Fibroblast of the conjunctiva (primary cell): Measurements from ENCODE around the gene ARL4A.
"Not testable (repeated sequence)": the region's sequence is repeated elsewhere in the genome, so short reads cannot be mapped to it uniquely, and the experiment has no call there.

Experiments used
- DNase-seq: peaks from one replicate; pipeline ENCODE4 v3.0.0-alpha.2; 2010; ENCODE audit warnings: low read depth

The ARL4A gene

DNA sequence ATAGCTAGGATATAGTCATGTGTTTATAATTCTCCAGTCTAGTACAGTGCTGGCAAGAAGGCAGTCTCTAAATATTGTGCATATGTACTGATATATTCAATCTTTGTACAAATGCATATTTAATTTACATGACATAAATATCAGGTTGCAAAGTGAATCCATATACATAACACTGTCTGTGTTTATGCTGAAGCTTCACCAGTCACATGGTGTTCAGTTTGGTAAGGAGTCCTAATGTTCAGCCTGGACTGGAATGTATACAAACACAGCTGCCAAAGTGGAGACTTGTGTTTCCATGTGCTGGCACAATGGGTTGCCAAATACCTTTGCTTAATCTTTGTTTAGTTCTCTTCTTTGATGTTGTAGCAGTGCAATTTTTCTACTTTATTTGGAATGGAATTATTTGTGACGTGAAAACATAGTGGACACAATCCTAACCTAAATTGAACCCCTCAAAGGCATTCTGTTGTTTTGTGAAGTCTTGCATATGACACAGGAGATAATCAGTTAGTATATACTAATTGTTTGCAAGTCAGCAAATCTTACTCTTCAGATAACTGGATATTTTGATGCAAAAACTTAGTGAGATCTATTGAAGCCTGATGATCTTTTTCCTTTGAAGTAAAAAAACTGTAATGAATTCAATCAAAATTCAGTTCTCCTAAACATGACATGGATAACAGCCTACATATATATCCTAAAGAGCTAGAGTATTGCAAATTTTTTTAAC, 17.3 kb upstream of the ARL4A start:
- DNase-seq: peak; percentile 84

DNA sequence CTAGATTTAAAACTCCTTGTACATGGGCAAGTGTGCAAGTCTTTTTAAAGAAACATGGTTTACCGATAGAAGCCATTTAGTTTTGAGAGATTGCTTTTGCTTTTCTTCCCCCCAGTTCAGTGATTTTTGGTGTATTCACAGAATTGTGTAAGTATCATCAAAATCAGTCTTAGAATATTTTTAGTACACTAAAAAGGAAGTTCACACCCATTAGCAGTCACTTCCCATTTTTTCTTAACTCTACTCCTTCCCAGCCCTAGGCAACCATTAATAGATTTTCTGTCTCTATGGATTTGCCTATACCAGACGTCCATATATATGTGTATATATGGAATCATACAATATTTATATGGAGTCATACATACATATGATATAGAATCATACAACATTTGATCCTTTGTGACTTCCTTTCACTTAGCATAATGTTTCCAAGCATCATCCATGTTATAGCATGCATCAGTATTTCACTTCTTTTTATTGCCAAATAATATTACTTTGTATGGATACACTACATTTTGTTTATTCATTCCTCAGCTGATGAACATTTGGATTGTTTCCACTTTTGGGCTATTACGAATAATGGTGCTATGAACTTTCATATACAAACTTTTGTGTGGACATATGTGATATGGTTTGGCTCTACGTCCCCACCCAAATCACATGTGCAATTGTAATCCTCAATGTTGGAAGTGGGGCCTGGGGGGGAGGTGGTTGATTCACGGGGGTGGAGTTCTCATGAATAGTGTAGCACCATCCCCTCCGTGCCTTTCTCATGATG, 16.5 kb upstream of the ARL4A start:
- DNase-seq: no peak

DNA sequence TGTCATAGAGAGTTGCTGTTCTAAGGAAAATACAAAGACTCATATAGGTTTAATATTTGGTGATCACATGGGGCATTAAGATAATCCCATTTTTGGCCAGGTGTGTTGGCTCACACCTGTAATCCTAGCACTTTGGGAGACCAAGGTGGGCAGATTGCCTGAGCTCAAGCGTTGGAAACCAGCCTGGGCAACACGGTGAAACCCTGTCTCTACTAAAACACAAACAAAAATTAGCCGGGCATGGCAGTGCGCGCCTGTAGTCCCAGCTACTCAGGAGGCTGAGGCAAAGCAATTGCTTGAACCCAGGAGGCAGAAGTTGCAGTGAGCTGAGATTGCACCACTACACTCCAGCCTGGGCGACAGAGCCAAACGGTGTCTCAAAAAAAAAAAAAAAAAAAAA, 14.0 kb upstream of the ARL4A start:
- not testable (repeated sequence) for DNase-seq

- no peak for DNase-seq
These were observed 13.4 kb upstream of the ARL4A start for GRCh38 chr7:12674053-12674452.

GRCh38 chr7:12674861-12675260, 12.6 kb upstream of the ARL4A start:
- peak; percentile 38 for DNase-seq

DNA sequence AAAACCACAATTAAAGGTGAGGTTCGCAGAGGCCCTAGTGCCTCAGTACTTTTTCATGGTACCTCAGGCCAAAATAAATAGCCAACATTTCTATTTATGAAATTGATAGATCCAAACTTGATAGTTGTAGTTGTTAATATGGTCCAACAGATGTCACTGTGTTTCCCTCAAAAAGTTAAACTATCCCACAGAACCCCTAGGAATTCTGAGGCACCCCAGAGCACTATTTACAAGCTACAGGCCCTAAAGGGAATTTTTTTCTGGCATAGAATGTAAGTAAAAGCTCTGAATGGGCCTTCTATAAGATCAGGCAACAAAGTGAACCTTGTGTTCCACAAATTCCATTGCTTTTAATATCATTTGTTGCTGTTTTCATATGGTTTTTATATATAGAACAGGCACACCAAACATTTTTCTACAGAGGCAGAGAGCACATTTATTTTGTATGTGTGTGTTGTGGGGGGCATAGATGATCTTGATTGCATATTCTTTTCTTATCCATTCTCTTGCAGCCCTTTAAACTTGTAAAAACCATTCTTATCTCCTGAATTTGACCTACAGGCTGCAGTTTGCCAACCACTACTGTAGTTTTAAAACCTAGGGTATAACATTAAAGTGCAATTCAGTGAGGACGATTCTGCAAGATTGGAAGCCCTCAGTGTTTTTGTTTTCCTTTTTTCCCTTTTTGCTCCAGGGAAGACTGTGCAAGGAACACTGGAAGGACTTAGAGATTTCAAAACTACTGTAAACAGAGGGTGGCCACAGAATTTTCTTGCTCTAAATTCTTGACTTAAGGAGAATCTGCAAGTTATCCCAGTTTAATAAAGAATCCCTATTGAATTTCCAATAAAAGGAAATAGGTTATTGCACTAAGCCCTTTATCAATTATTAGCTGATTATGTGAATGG, 3.5 kb upstream of the ARL4A start:
- DNase-seq: no peak

GRCh38 chr7:12684733-12685132, 2.7 kb upstream of the ARL4A start:
- DNase-seq: no peak

DNA sequence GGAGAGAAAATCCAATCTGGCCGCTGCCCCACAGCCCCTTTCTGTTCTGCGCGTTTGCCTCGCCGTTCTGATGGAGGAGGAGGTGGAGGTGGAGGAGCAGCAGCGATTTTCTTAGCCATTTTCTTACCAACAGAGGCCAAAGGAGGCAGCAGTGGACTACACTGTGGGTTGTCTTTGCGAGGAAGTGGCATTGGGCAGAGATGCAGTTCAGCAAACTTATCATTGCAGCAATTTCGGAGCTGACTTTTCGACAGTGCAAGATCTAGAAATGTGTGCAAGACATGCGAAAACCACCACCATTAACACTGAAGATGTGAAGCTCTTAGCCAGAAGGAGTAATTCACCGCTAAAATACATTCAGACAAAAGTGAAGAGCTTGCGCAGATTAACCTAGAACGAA, 1.9 kb upstream of the ARL4A start:
- DNase-seq: peak; percentile 27

DNA sequence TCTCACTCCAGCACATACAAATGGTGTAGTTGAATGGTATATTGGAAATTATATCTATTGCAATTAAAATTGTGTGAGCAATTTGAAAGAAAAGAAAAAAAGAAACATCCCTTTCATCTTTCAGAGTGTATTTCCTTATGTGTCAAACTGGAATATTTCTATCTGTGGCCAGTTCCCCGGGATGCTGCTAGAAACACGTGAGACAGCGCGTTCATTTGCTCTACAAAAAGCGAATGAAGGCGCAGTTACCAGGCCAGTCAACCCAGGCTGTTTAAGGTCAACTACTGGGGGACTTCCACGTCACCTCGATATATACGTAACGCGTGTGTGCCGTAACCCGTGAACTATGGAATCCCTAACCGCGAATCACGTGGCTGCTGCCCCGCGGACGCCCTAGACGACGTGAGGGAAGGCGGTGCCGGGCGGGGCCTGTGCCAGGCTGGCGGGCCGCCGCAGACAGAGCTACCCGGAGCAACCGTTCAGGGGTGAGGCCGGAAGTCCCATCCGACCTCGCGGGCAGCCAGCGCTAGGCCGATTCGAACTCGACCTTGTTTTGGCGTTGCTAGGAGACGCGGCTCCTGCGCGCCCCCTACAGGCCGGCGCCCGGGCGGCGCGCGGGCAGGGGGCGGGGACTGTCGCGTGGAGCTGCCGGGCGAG, 1.1 kb upstream of the ARL4A start:
- DNase-seq: peak; percentile 89

DNA sequence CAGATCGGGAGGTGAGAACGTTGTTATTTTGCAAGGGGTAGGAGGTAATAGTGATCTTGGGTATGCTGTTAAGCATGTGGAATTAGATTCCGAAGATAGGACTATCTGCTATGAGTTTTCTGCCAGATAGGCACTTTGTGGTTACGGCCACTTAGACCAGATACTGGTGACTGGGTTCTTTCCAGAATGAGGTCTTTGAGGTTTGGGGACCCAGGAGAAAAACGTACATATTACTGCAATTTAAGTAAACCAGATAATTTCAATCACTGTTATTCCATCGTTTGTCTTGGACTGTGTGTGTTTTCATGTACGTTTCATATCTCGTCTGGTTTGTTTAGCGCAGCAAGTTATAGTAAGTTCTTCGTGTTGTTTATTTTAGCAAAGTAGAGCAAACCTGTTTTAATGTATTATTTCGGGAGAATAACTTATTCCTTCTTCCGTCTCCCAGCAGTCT, 312 bp downstream of the ARL4A start:
- DNase-seq: no peak

- not testable (repeated sequence) for DNase-seq
These were observed 1.2 kb downstream of the ARL4A start for GRCh38 chr7:12688485-12689170.

- no peak for DNase-seq
These were observed 2.0 kb downstream of the ARL4A start for GRCh38 chr7:12689451-12689850.

DNA sequence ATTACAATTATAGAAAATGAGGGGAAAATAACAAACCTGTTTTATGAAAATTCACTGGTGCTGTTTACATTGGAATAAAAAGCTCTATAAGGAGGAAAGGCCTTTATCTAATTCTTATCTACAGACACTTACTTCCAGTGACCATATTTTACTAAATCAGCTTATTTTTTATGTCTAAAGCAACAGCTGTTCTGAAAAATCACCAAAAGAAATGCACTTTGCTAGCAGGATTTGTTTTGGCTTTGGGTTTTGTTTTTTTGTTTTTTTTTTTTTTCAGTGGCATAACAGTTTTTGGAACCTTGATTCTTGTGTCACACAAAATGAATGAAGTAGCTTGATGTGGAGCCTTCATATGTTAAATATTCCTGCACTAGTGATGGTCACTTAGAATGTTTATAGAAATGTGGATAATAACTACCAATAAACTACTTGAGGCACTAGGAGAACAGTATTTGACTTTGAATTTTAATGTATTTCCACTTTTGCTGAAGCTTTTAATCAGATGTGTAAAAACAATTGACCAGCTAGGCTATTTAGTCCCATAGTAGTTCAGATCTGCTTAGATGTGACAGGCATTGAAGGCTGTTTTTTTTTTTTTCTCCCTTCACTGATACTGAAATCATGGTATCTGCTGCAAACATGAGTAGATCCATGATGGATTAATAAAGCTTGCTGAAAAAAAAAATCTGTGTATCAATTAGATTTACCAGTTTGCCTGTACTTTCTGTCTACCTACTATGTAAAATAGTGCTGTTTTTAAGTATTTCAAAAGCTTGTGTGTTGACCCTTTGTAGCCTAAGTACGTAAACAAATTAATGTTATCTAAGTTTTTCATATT, 2.8 kb downstream of the ARL4A start:
- no peak for DNase-seq

- not testable (repeated sequence) for DNase-seq
These were observed 4.0 kb downstream of the ARL4A start for GRCh38 chr7:12691388-12691787.

- no peak for DNase-seq
These were observed 4.6 kb downstream of the ARL4A start for GRCh38 chr7:12692035-12692434.

- no peak for DNase-seq
These were observed 5.2 kb downstream of the ARL4A start for GRCh38 chr7:12692479-12693259.

DNA sequence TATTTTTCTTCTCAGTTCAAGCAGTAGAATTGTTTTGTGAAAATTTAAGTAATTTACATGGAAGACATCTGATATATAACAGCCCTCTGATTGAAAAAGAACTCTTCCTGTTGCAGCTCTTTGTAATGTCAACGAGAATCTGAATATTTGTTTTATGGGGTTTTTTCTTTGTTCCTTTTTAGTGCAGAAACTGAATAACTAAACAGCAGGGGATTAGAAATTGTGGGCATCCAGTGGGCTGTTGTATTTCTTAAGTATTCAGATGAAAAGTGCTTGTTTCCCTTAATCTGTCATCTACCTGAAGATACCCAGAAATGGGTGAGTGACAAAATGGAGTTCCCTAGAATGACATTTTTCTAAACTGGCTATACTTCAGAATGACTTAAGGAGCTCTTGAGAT, 7.4 kb downstream of the ARL4A start:
- no peak for DNase-seq

DNA sequence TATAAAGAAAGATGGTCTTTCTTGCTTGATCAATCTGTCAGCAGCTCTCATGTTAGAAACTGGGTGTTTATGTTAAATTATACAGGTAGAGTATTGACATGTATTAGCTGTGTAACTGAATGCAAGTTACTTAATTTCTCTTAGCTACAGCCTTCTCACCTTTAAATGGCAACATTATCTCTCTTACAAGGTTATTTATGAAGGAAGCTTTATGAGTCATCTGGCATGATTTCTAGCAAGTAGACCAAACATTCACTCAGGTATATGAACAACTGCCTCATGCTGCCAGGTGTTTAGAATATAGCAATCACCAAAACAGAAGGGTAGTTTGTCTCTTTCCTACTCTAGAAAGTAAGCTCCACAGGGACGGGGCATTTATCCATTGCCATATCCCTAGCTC, 8.5 kb downstream of the ARL4A start:
- no peak for DNase-seq

GRCh38 chr7:12699299-12699698, 11.9 kb downstream of the ARL4A start:
- no peak for DNase-seq

- DNase-seq: no peak
These were observed 14.0 kb downstream of the ARL4A start for GRCh38 chr7:12701433-12701832.
